Smooth muscle cell (in vitro differentiated cells): Measurements from ENCODE around the gene LPP. TPM values are rescaled to one million over a fixed set of nuclear protein-coding genes. Genes with fewer than 3 reads are reported as not detected.

Experiments
- DNase-seq: peaks from one replicate; lab custom pipeline; 2025; ENCODE audit not compliant: unreplicated experiment; lab: John Stamatoyannopoulos, UW
- H2AFZ ChIP-seq: fragments of 200-600 bp; sonication (generic); 2 replicates; pipeline ENCODE4 v1.6.0; 2016; ENCODE audit warnings: antibody characterized with exemption, low read depth, mild to moderate bottlenecking
- H3F3A ChIP-seq: fragments of 200-600 bp; sonication (generic); 2 replicates; pipeline ENCODE4 v1.6.0; 2017; ENCODE audit warnings: antibody characterized with exemption, low read depth
- H3K27ac ChIP-seq: fragments of 200-600 bp; sonication (generic); 2 replicates; pipeline ENCODE4 v1.5.1; 2016; ENCODE audit warnings: low read depth, mild to moderate bottlenecking
- H3K27me3 ChIP-seq: fragments of 200-600 bp; sonication (generic); 2 replicates; pipeline ENCODE4 v1.6.1; 2016; ENCODE audit warnings: low read depth, mild to moderate bottlenecking
- H3K36me3 ChIP-seq: fragments of 200-600 bp; sonication (generic); 2 replicates; pipeline ENCODE4 v1.5.1; 2016; ENCODE audit warnings: low read depth
- H3K4me1 ChIP-seq: fragments of 200-600 bp; sonication (generic); 2 replicates; pipeline ENCODE4 v1.5.1; 2016; ENCODE audit warnings: low read depth
- H3K4me2 ChIP-seq: fragments of 200-600 bp; sonication (generic); 2 replicates; pipeline ENCODE4 v1.6.0; 2016; ENCODE audit warnings: mild to moderate bottlenecking
- H3K4me3 ChIP-seq: fragments of 200-600 bp; sonication (generic); 2 replicates; pipeline ENCODE4 v1.5.1; 2016; ENCODE audit warnings: mild to moderate bottlenecking
- H3K79me2 ChIP-seq: fragments of 200-600 bp; sonication (generic); 2 replicates; pipeline ENCODE4 v1.6.0; 2016; ENCODE audit warnings: low read depth, mild to moderate bottlenecking
- H3K9ac ChIP-seq: fragments of 200-600 bp; sonication (generic); 2 replicates; pipeline ENCODE4 v1.6.0; 2016; ENCODE audit warnings: low read depth
- H3K9me3 ChIP-seq: fragments of 200-600 bp; sonication (generic); replicated peaks from 2 replicates; pipeline ENCODE4 v1.5.1; 2016; ENCODE audit warnings: low read depth
- H4K20me1 ChIP-seq: fragments of 200-600 bp; sonication (generic); 2 replicates; pipeline ENCODE4 v1.6.0; 2016; ENCODE audit warnings: low read depth
- CTCF ChIP-seq: fragments of 200-600 bp; sonication (generic); IDR thresholded peaks from 2 replicates; pipeline ENCODE4 v1.5.1; 2017; ENCODE audit warnings: borderline replicate concordance, mild to moderate bottlenecking, antibody characterized with exemption; ENCODE audit not compliant: insufficient read depth, poor library complexity, severe bottlenecking
- WGBS: methylation state at CpG from one replicate; pipeline ENCODE4 v1.1.7; 2016; ENCODE audit warnings: low lambda C conversion rate; 5-methylcytosine and 5-hydroxymethylcytosine counted together
- polyA plus RNA-seq: library from polyadenylated mRNA; unstranded; fragments of >200 nt; fragmentation: Nextera tagmentation; extraction: Ambion mirVana; gene quantifications from 2 replicates; pipeline ENCODE4 v1.2.1, GENCODE V29; 2016
- total RNA-seq: library from RNA; depleted of rRNA; stranded (reverse); fragments of >200 nt; gene quantifications from 2 replicates; pipeline ENCODE4 v1.2.3, GENCODE V29; 2014

LPP gene
- total and polyA plus RNA-seq, 2 experiments from 2014 or later: 42.3 to 128 TPM

GRCh38 chr3:188791311-188791710 is 637.4 kb downstream of the LPP start:
- no peak for TF ChIP-seq CTCF
- no peak overlapping the region for H3K4me2 ChIP-seq
- H3K27ac ChIP-seq: no peak overlapping the region
- no peaks in the 10 kb centered on the region for H3K36me3 ChIP-seq
- no peak overlapping the region for H2AFZ ChIP-seq
- no peak for DNase-seq
- H3K4me3 ChIP-seq: no peak overlapping the region
- H3K9ac ChIP-seq: no peak overlapping the region
- H3K27me3 ChIP-seq: no peaks in the 10 kb centered on the region
- H3K9me3 ChIP-seq: no peaks in the 10 kb centered on the region
- peaks cover 8% of the 10 kb centered on the region for H3K4me1 ChIP-seq
- 98% methylated on average over 4 of the region's 4 CpGs for WGBS
- peaks cover 29% of the 10 kb centered on the region for H3K79me2 ChIP-seq
- peaks cover 15% of the 10 kb centered on the region for H3F3A ChIP-seq
- no peaks in the 10 kb centered on the region for H4K20me1 ChIP-seq

- Histone ChIP-seq H4K20me1 (no peaks in the 10 kb centered on the region), H3K4me3 (no peak overlapping the region), H3K79me2 (peaks cover 24% of the 10 kb centered on the region), H3K36me3 (no peaks in the 10 kb centered on the region), H3K4me1 (peaks cover 19% of the 10 kb centered on the region), H3K9me3 (no peaks in the 10 kb centered on the region), H2AFZ (no peak overlapping the region), H3F3A (peaks cover 28% of the 10 kb centered on the region), H3K27ac (peak overlapping the region; percentile 53), H3K9ac (peak overlapping the region; percentile 27), H3K4me2 (peak overlapping the region; percentile 44), H3K27me3 (no peaks in the 10 kb centered on the region)
- 35% methylated on average over 6 of the region's 6 CpGs for WGBS
- DNase-seq: no peak
- TF ChIP-seq CTCF: peak; percentile 36
Measured at GRCh38 chr3:188792793-188793192, 638.8 kb downstream of the LPP start.

- H3K79me2 ChIP-seq: peaks cover 18% of the 10 kb centered on the region
- H3K9me3 ChIP-seq: no peaks in the 10 kb centered on the region
- H3K9ac ChIP-seq: peak overlapping the region; percentile 27
- no peaks in the 10 kb centered on the region for H3K27me3 ChIP-seq
- H3F3A ChIP-seq: peaks cover 25% of the 10 kb centered on the region
- no peak overlapping the region for H2AFZ ChIP-seq
- WGBS: 30% methylated on average over 3 of the region's 3 CpGs
- no peaks in the 10 kb centered on the region for H3K36me3 ChIP-seq
- H3K4me1 ChIP-seq: peaks cover 12% of the 10 kb centered on the region
- no peaks in the 10 kb centered on the region for H4K20me1 ChIP-seq
- no peak for TF ChIP-seq CTCF
- peak overlapping the region; percentile 84 for H3K27ac ChIP-seq
- DNase-seq: no peak
- H3K4me2 ChIP-seq: peak overlapping the region; percentile 41
- no peak overlapping the region for H3K4me3 ChIP-seq
Measured at GRCh38 chr3:188796122-188796631, 642.2 kb downstream of the LPP start.

- Histone ChIP-seq H3K4me3 (no peak overlapping the region), H3K9ac (peak overlapping the region; percentile 27), H4K20me1 (no peaks in the 10 kb centered on the region), H3K36me3 (no peaks in the 10 kb centered on the region), H3F3A (peaks cover 25% of the 10 kb centered on the region), H3K27ac (peak overlapping the region; percentile 84), H3K9me3 (no peaks in the 10 kb centered on the region), H2AFZ (no peak overlapping the region), H3K79me2 (peaks cover 22% of the 10 kb centered on the region), H3K4me2 (peak overlapping the region; percentile 41), H3K27me3 (no peaks in the 10 kb centered on the region), H3K4me1 (peaks cover 12% of the 10 kb centered on the region)
- 35% methylated on average over 3 of the region's 3 CpGs for WGBS
- DNase-seq: no peak
- no peak for TF ChIP-seq CTCF
Measured at GRCh38 chr3:188797045-188797444, 643.1 kb downstream of the LPP start.
